ENCODE results near the gene B3GLCT. TPM values are rescaled to one million over a fixed set of nuclear protein-coding genes. Genes with fewer than 3 reads are reported as not detected.

The B3GLCT gene
- total and polyA plus RNA-seq, 2 donors (not counting 3 experiments of a cell fraction or from before 2014, with no cell fraction given): 5.2 to 14.6 TPM

DNA sequence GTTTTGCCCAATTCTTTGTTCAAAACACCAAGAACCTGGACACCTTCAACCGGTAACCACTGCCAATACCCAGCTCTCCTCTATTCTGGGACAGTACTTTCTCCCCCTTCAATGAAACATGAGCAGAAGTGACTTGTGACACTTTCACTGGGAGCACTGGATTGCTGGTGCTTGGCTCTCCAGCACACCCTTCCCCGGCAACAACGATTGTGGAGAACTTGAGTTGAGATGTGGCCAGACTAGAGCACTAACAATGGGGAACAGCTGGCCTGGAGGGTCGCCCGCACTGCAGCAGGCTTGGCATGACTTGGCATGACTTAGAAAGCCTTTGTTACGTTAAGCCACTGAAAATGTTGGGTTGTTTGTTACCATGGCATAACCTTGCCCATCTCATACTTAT lies 7.5 kb upstream of the B3GLCT start:
- dilution Hi-C loops (cut with MboI; ENCODE audit: extremely low pct_ligation_motif_present, low sequenced_read_pairs): no loop called here
- no TSS peak for BruUV-seq (replicated peaks)
- H3K36me3 ChIP-seq (ENCODE audit: control insufficient read depth in 2 of 2, extremely low read depth in 1 of 2, insufficient read depth in 2 of 2, low read length in 2 of 2): no peaks in the 10 kb centered on the region
- no peak overlapping the region for H3K4me2 ChIP-seq (ENCODE audit: insufficient read depth, low read length)
- no peak overlapping the region for H3K27ac ChIP-seq (ENCODE audit: insufficient read depth, low read depth, low read length)
- H3K9me1 ChIP-seq (replicated peaks; ENCODE audit: control insufficient read depth, extremely low read depth, insufficient read depth, low read length): no peaks in the 10 kb centered on the region
- peaks cover 2% of the 10 kb centered on the region for H3K4me1 ChIP-seq (ENCODE audit: control insufficient read depth, extremely low read depth, insufficient read depth, low read length)
- no peak overlapping the region for H3K9ac ChIP-seq (replicated peaks; ENCODE audit: extremely low read depth, insufficient read depth, low read length)
- DNase-seq (ENCODE audit: low read depth, low spot score): no peak
- intact Hi-C loops (cut with micrococcal nuclease): no loop called here
- no peak overlapping the region for H3K4me3 ChIP-seq (replicated peaks in 1 of 3; ENCODE audit: insufficient read depth in 1 of 3, low read depth in 1 of 3, low read length in 3 of 3)
- no peaks in the 10 kb centered on the region for H4K20me1 ChIP-seq (replicated peaks; ENCODE audit: control insufficient read depth, extremely low read depth, insufficient read depth, low read length)
- TF ChIP-seq GATA2 (IDR thresholded peaks at IDR 0.05; ENCODE audit: insufficient read depth, insufficient read length, low read depth, low read length) (no peak), FOS (IDR thresholded peaks at IDR 0.05; ENCODE audit: borderline replicate concordance, insufficient read depth, low read length) (no peak), MYC (IDR thresholded peaks at IDR 0.05; ENCODE audit: low read depth, low read length) (no peak), JUN (IDR thresholded peaks at IDR 0.05; ENCODE audit: borderline replicate concordance, insufficient read depth, insufficient read length, low read depth) (no peak), POLR2A (IDR thresholded peaks at IDR 0.05; ENCODE audit: low read depth, low read length) (no peak), EZH2 (IDR thresholded peaks at IDR 0.05; ENCODE audit: borderline replicate concordance, low read depth, low read length, severe bottlenecking) (no peak), POLR2AphosphoS5 (IDR thresholded peaks at IDR 0.05; ENCODE audit: insufficient read depth, low read depth, low read length) (no peak)
- TF ChIP-seq, protein P1, sequence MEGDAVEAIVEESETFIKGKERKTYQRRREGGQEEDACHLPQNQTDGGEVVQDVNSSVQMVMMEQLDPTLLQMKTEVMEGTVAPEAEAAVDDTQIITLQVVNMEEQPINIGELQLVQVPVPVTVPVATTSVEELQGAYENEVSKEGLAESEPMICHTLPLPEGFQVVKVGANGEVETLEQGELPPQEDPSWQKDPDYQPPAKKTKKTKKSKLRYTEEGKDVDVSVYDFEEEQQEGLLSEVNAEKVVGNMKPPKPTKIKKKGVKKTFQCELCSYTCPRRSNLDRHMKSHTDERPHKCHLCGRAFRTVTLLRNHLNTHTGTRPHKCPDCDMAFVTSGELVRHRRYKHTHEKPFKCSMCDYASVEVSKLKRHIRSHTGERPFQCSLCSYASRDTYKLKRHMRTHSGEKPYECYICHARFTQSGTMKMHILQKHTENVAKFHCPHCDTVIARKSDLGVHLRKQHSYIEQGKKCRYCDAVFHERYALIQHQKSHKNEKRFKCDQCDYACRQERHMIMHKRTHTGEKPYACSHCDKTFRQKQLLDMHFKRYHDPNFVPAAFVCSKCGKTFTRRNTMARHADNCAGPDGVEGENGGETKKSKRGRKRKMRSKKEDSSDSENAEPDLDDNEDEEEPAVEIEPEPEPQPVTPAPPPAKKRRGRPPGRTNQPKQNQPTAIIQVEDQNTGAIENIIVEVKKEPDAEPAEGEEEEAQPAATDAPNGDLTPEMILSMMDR (IDR thresholded peaks at IDR 0.05; ENCODE audit: extremely low read depth in 1 of 2, insufficient read depth in 1 of 2, low read depth in 1 of 2, low read length in 2 of 2): no peak
- TF ChIP-seq, protein P2, sequence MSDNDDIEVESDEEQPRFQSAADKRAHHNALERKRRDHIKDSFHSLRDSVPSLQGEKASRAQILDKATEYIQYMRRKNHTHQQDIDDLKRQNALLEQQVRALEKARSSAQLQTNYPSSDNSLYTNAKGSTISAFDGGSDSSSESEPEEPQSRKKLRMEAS (IDR thresholded peaks at IDR 0.05; ENCODE audit: insufficient read depth, insufficient read length): no peak
- no peak for FAIRE-seq
- ChIA-PET POLR2A (no interaction called here), CTCF (no interaction called here)
- no peaks in the 10 kb centered on the region for H3K9me3 ChIP-seq (replicated peaks; ENCODE audit: control insufficient read depth, insufficient read depth, low read length)
- peaks cover 11 to 18% of the 10 kb centered on the region in 2 experiments for H3K27me3 ChIP-seq (ENCODE audit: control insufficient read depth in 2 of 2, insufficient read depth in 2 of 2, low read length in 2 of 2)
- H3K79me2 ChIP-seq (ENCODE audit: control insufficient read depth, insufficient read depth, low read length): no peaks in the 10 kb centered on the region
- H2AFZ ChIP-seq (ENCODE audit: low read depth, low read length): no peak overlapping the region

Data from endothelial cell of umbilical vein (primary cell).